ENCODE measurements around the gene ARL17B. TPM values are rescaled to one million over a fixed set of nuclear protein-coding genes. Genes with fewer than 3 reads are reported as not detected.
"Not testable (repeated sequence)": the region's sequence is repeated elsewhere in the genome, so short reads cannot be mapped to it uniquely, and the experiment has no call there.

The ARL17B gene
- polyA plus RNA-seq, 1 experiment, result 8.6 TPM

- CTCF ChIA-PET; DNase-seq (ENCODE audit: low read depth, low spot score); POLR2A ChIA-PET; H3K27ac ChIP-seq (ENCODE audit: low read depth, low read length); H3K4me3 ChIP-seq (ENCODE audit: low read depth, low read length); H3K27me3 ChIP-seq (ENCODE audit: control insufficient read depth, insufficient read depth, low read length); H3K9me3 ChIP-seq (ENCODE audit: control insufficient read depth, insufficient read depth, low read length): not testable (repeated sequence)
Measured at GRCh38 chr17:46367520-46367919, 6.0 kb upstream of the ARL17B start.

GRCh38 chr17:46361145-46361735, 326 bp downstream of the ARL17B start:
- POLR2A ChIA-PET; H3K27me3 ChIP-seq (ENCODE audit: control insufficient read depth, insufficient read depth, low read length); H3K4me3 ChIP-seq (ENCODE audit: low read depth, low read length); H3K27ac ChIP-seq (ENCODE audit: low read depth, low read length); H3K9me3 ChIP-seq (ENCODE audit: control insufficient read depth, insufficient read depth, low read length); CTCF ChIA-PET; DNase-seq (ENCODE audit: low read depth, low spot score): not testable (repeated sequence)

- POLR2A ChIA-PET; H3K4me3 ChIP-seq (ENCODE audit: low read depth, low read length); H3K27me3 ChIP-seq (ENCODE audit: control insufficient read depth, insufficient read depth, low read length); DNase-seq (ENCODE audit: low read depth, low spot score); CTCF ChIA-PET; H3K27ac ChIP-seq (ENCODE audit: low read depth, low read length); H3K9me3 ChIP-seq (ENCODE audit: control insufficient read depth, insufficient read depth, low read length): not testable (repeated sequence)
Measured at GRCh38 chr17:46353856-46354255, 7.7 kb downstream of the ARL17B start.

- DNase-seq (ENCODE audit: low read depth, low spot score); H3K9me3 ChIP-seq (ENCODE audit: control insufficient read depth, insufficient read depth, low read length); H3K4me3 ChIP-seq (ENCODE audit: low read depth, low read length); POLR2A ChIA-PET; CTCF ChIA-PET; H3K27ac ChIP-seq (ENCODE audit: low read depth, low read length); H3K27me3 ChIP-seq (ENCODE audit: control insufficient read depth, insufficient read depth, low read length): not testable (repeated sequence)
Measured at GRCh38 chr17:46349060-46349459, 12.5 kb downstream of the ARL17B start.

- CTCF ChIA-PET; POLR2A ChIA-PET; DNase-seq (ENCODE audit: low read depth, low spot score); H3K9me3 ChIP-seq (ENCODE audit: control insufficient read depth, insufficient read depth, low read length); H3K27ac ChIP-seq (ENCODE audit: low read depth, low read length); H3K4me3 ChIP-seq (ENCODE audit: low read depth, low read length); H3K27me3 ChIP-seq (ENCODE audit: control insufficient read depth, insufficient read depth, low read length): not testable (repeated sequence)
Measured at GRCh38 chr17:46348345-46348744, 13.2 kb downstream of the ARL17B start.

DNA sequence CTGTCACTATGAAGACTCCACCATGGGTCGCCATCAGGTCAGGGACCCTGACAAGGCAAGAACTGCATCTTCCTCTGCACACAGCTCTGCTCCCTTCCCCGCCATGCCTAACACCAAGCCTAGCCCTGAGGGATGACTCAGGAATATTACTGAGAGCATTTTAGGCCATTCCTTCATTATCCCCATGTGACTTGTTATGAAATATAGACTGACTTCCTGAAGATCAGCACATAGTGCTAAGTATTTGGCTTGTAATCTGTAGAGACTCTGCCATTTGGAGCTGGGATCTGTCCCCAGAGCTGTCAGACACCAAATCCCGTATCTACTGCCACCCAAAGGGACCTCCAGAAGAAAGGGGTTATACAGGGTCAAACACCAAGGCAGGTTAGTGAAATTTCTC, 19.4 kb downstream of the ARL17B start:
- H3K27ac ChIP-seq (ENCODE audit: low read depth, low read length), result not testable (repeated sequence)

DNA sequence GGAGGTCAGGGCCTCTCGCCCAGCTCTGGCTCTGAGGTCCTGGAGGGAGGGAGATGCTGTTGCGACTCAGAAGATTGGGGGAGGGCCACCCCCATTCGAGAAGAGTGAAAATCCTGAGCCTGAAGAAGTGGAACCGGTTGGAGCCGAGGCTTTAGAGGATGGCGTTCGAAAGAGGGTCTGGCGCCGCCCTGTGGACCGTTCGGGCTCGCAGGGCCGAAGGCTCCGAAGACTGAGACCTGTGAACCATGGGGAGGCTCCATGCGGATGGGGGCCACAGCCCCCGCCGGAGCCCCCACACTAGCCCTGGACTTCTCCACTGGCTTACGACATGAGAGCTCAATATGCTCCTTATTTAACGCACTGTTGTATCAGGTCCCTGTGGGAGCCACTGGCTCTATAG, 20.3 kb downstream of the ARL17B start:
- H3K9me3 ChIP-seq (ENCODE audit: control insufficient read depth, insufficient read depth, low read length); CTCF ChIA-PET; POLR2A ChIA-PET: not testable (repeated sequence)

More for the DNA sequence above, 19.4 kb downstream of the ARL17B start:
- DNase-seq (ENCODE audit: low read depth, low spot score); H3K27me3 ChIP-seq (ENCODE audit: control insufficient read depth, insufficient read depth, low read length); H3K9me3 ChIP-seq (ENCODE audit: control insufficient read depth, insufficient read depth, low read length); POLR2A ChIA-PET; H3K4me3 ChIP-seq (ENCODE audit: low read depth, low read length); CTCF ChIA-PET: not testable (repeated sequence)

GRCh38 chr17:46294831-46295230, 66.7 kb downstream of the ARL17B start, which contains the start of gene LRRC37A:
Gene LRRC37A (plus strand): TSS chr17:46295131. CDS start chr17:46295134, 3 bp downstream.
- H3K9me3 ChIP-seq (ENCODE audit: control insufficient read depth, insufficient read depth, low read length); H3K27me3 ChIP-seq (ENCODE audit: control insufficient read depth, insufficient read depth, low read length); POLR2A ChIA-PET; H3K4me3 ChIP-seq (ENCODE audit: low read depth, low read length); DNase-seq (ENCODE audit: low read depth, low spot score); CTCF ChIA-PET; H3K27ac ChIP-seq (ENCODE audit: low read depth, low read length): not testable (repeated sequence)

More for the DNA sequence above, 20.3 kb downstream of the ARL17B start:
- H3K4me3 ChIP-seq (ENCODE audit: low read depth, low read length); H3K27me3 ChIP-seq (ENCODE audit: control insufficient read depth, insufficient read depth, low read length); DNase-seq (ENCODE audit: low read depth, low spot score); H3K27ac ChIP-seq (ENCODE audit: low read depth, low read length): not testable (repeated sequence)

GRCh38 chr17:46291618-46292017, 69.9 kb downstream of the ARL17B start:
- H3K27ac ChIP-seq (ENCODE audit: low read depth, low read length); POLR2A ChIA-PET; H3K9me3 ChIP-seq (ENCODE audit: control insufficient read depth, insufficient read depth, low read length); H3K4me3 ChIP-seq (ENCODE audit: low read depth, low read length); DNase-seq (ENCODE audit: low read depth, low spot score); CTCF ChIA-PET; H3K27me3 ChIP-seq (ENCODE audit: control insufficient read depth, insufficient read depth, low read length): not testable (repeated sequence)

DNA sequence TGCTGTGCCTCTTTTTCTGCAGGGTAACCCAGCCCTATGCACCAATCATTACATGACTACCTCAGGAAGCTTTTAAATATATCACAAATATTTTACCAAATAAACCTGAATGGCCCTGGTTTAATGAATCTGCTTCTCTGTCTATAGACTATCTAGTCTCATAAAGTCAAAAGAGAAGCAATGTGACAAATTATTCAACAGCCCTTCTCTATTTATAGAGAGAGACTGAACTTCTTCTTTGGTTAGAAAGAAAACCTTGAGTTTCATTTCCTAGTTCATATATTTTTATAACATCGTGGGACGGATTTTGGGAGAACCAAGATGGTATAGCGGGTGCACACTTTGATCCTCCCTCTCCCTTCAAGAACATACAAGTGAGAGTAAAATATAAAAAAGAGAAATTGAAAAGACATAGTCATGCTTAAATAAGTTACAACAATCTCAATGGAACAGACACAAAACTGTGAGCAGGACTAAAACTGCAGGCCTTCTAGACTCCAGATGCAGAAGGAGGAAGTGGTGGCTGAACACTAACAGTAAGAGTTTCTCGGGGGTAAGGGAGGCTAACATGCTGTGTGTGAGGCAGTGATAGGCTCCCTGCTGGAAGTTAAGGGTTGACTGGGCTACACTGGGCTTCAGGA, 70.5 kb downstream of the ARL17B start:
- H3K27ac ChIP-seq (ENCODE audit: low read depth, low read length); DNase-seq (ENCODE audit: low read depth, low spot score); CTCF ChIA-PET; H3K27me3 ChIP-seq (ENCODE audit: control insufficient read depth, insufficient read depth, low read length); H3K4me3 ChIP-seq (ENCODE audit: low read depth, low read length); POLR2A ChIA-PET; H3K9me3 ChIP-seq (ENCODE audit: control insufficient read depth, insufficient read depth, low read length): not testable (repeated sequence)

GRCh38 chr17:46287587-46287986, 74.0 kb downstream of the ARL17B start:
- POLR2A ChIA-PET, result interaction anchor here (0.6 kb wide), 1 partner anchor 20 kb away, joined by 6 read pairs; no protein-coding TSS in a partner anchor
- CTCF ChIA-PET, result interaction anchor here (0.7 to 1.2 kb wide), 2 partner anchors 17 to 179 kb away, joined by 3 to 6 read pairs; no protein-coding TSS in a partner anchor

More at GRCh38 chr17:46287587-46287986, 74.0 kb downstream of the ARL17B start:
- DNase-seq (ENCODE audit: low read depth, low spot score); H3K27ac ChIP-seq (ENCODE audit: low read depth, low read length); H3K4me3 ChIP-seq (ENCODE audit: low read depth, low read length); H3K27me3 ChIP-seq (ENCODE audit: control insufficient read depth, insufficient read depth, low read length); H3K9me3 ChIP-seq (ENCODE audit: control insufficient read depth, insufficient read depth, low read length): not testable (repeated sequence)
